ENCODE measurements around the gene CALN1. TPM values are rescaled to one million over a fixed set of nuclear protein-coding genes. Genes with fewer than 3 reads are reported as not detected.

CALN1 gene
- total and polyA plus RNA-seq, 3 donors from 2014 or later, result 4.3 to 6.2 (median 4.4) TPM

DNA sequence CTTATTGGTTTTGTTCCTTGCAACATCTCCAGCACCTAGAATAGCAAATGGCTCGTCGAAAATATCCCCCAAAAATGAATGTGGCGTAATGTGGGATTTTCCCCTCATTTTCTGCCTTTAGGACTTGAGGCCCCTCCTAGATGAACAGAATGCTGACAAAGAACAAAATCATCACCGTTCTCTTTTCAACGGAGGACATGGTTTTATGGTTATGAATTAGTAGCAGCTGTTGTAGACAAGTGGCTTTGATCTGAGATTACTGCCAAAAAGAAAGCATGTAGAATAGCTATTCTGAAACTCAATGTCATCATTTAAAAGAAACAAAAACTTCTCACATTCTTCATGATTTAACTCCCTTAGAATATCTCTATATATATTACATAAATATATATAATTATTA, 17.2 kb upstream of the CALN1 start:
- 83 to 89% methylated on average over 5 of the region's 5 CpGs for WGBS, 2 donors
- H3K4me1 ChIP-seq, result no peaks in the 10 kb centered on the region
- intact Hi-C loops (cut with DNase I; ENCODE audit: low total_unique reads), result no loop called here

DNA sequence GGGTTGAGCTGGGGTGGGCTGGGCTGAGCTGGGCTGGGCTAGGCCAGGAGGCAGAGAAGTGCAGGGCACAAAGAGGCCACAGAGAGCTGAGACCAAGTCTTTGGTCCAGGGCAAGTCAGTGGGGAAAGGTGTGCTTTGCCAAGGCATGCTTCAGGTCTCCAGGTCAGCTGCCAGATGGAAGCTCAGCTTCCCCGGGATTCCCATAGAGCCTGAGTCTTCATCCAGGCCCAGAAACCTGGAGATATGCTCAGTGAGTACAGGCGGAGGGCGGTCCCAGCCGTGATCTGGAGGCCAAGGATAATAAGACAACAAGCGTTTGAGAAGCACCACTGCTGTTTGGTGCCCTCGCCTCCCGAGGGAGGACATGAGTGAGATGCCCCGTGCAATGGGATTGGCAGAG, 4.7 kb upstream of the CALN1 start:
- TF ChIP-seq, protein P1, sequence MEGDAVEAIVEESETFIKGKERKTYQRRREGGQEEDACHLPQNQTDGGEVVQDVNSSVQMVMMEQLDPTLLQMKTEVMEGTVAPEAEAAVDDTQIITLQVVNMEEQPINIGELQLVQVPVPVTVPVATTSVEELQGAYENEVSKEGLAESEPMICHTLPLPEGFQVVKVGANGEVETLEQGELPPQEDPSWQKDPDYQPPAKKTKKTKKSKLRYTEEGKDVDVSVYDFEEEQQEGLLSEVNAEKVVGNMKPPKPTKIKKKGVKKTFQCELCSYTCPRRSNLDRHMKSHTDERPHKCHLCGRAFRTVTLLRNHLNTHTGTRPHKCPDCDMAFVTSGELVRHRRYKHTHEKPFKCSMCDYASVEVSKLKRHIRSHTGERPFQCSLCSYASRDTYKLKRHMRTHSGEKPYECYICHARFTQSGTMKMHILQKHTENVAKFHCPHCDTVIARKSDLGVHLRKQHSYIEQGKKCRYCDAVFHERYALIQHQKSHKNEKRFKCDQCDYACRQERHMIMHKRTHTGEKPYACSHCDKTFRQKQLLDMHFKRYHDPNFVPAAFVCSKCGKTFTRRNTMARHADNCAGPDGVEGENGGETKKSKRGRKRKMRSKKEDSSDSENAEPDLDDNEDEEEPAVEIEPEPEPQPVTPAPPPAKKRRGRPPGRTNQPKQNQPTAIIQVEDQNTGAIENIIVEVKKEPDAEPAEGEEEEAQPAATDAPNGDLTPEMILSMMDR (IDR thresholded peaks at IDR 0.05), result no peak
- TF ChIP-seq POLR2A (IDR thresholded peaks at IDR 0.05), result no peak
- Histone ChIP-seq H3K4me3 (no peak overlapping the region), H3K36me3 (ENCODE audit: low read depth, missing control alignments) (no peaks in the 10 kb centered on the region), H3K9me3 (no peaks in the 10 kb centered on the region), H3K4me1 (no peaks in the 10 kb centered on the region), H3K27ac (no peak overlapping the region), H3K27me3 (no peaks in the 10 kb centered on the region)
- DNase-seq, result no peak
- 75 to 81% methylated on average over 6 to 8 of the region's 8 CpGs for WGBS, 2 donors
- intact Hi-C loops (cut with DNase I; ENCODE audit: low total_unique reads), result no loop called here

More for the DNA sequence above, 17.2 kb upstream of the CALN1 start:
- DNase-seq, result no peak
- no peaks in the 10 kb centered on the region for H3K36me3 ChIP-seq (ENCODE audit: low read depth, missing control alignments)
- no peak overlapping the region for H3K27ac ChIP-seq
- TF ChIP-seq, protein P1 (IDR thresholded peaks at IDR 0.05), result no peak
- TF ChIP-seq POLR2A (IDR thresholded peaks at IDR 0.05), result no peak
- no peaks in the 10 kb centered on the region for H3K27me3 ChIP-seq
- H3K4me3 ChIP-seq, result no peak overlapping the region
- no peaks in the 10 kb centered on the region for H3K9me3 ChIP-seq

DNA sequence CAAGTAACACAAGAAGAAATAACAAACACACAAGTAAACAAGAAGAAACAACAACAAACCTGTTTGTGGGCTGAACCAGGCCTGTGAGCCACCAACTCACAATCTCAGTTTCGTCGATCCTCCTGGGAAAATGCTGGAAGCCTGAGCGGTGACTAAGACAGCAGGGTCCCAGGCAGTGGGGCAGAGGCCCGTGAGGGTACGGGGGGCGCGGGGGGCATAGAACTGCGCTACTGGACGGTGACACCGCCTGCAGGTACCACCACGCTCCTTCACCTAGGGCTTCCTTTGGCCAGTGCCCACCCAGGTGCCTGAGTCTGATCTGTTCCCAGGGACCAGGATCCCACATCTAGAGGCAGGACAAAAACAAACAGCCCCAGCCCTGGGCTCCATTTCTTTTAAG, 3.4 kb upstream of the CALN1 start:
- H3K9me3 ChIP-seq, result no peaks in the 10 kb centered on the region
- TF ChIP-seq, protein P1 (IDR thresholded peaks at IDR 0.05), result no peak
- TF ChIP-seq POLR2A (IDR thresholded peaks at IDR 0.05), result no peak
- WGBS, 2 donors, result 92 to 94% methylated on average over 11 of the region's 11 CpGs
- H3K27ac ChIP-seq, result no peak overlapping the region
- H3K27me3 ChIP-seq, result no peaks in the 10 kb centered on the region
- H3K4me3 ChIP-seq, result no peak overlapping the region
- intact Hi-C loops (cut with DNase I; ENCODE audit: low total_unique reads), result no loop called here
- no peak for DNase-seq
- H3K36me3 ChIP-seq (ENCODE audit: low read depth, missing control alignments), result no peaks in the 10 kb centered on the region
- H3K4me1 ChIP-seq, result no peaks in the 10 kb centered on the region

DNA sequence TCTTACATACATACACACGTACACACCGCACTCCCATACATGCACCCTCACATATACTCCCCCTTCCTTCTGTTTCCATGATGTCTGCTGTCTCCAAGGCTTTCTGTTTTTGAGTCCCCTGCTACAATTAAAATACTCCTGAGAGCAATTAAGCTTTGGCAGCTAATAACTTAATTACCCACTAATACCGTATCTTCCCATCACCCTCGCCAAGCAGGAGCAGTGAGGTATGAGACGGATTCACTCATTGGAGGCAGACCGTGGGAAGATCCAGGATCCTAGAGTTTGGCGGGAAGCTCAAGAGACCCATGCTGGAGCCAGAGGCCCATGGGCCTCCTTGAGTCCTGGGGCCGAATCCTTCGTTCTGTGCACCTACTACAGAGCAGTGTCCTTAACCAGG, 1.7 kb upstream of the CALN1 start:
- H3K27me3 ChIP-seq, result no peaks in the 10 kb centered on the region
- WGBS, 2 donors, result 74 to 89% methylated on average over 8 to 9 of the region's 9 CpGs
- DNase-seq, result no peak
- no peaks in the 10 kb centered on the region for H3K4me1 ChIP-seq
- intact Hi-C loops (cut with DNase I; ENCODE audit: low total_unique reads), result no loop called here
- no peak overlapping the region for H3K4me3 ChIP-seq
- H3K9me3 ChIP-seq, result no peaks in the 10 kb centered on the region
- no peak overlapping the region for H3K27ac ChIP-seq
- no peak for TF ChIP-seq POLR2A (IDR thresholded peaks at IDR 0.05)
- TF ChIP-seq, protein P1 (IDR thresholded peaks at IDR 0.05), result no peak
- H3K36me3 ChIP-seq (ENCODE audit: low read depth, missing control alignments), result no peaks in the 10 kb centered on the region

DNA sequence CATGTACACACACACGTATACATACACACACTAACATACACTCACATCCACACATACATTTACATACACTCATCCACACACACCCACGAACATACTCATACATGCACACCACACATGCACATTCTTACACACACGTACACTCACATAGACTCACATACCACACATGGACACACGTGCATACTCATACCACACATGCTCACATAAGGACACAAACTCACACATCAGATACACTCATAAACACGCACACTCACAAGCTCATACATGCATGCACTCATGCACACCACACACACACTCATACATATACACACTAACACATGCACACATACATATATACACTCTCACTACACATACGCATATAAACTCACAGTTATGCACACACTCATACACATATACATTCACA, 1.2 kb upstream of the CALN1 start:
- TF ChIP-seq, protein P1 (IDR thresholded peaks at IDR 0.05), result no peak
- TF ChIP-seq POLR2A (IDR thresholded peaks at IDR 0.05), result no peak
- H3K9me3 ChIP-seq, result no peaks in the 10 kb centered on the region
- intact Hi-C loops (cut with DNase I; ENCODE audit: low total_unique reads), result no loop called here
- H3K36me3 ChIP-seq (ENCODE audit: low read depth, missing control alignments), result no peaks in the 10 kb centered on the region
- no peaks in the 10 kb centered on the region for H3K27me3 ChIP-seq
- WGBS, 2 donors, result 85 to 86% methylated on average over 6 of the region's 6 CpGs
- H3K4me3 ChIP-seq, result no peak overlapping the region
- DNase-seq, result no peak
- H3K4me1 ChIP-seq, result no peaks in the 10 kb centered on the region
- H3K27ac ChIP-seq, result no peak overlapping the region
